Loucy (cell line): ENCODE data around the gene INSRR.

Experiments
- CTCF ChIP-seq: fragments of 200-600 bp; sonication (generic); conservative IDR thresholded peaks from 2 replicates; pipeline ENCODE4 v1.5.1; 2014; ENCODE audit warnings: mild to moderate bottlenecking, antibody characterized with exemption, low read length
- EZH2phosphoT487 ChIP-seq: fragments of 200-600 bp; IDR thresholded peaks from 2 replicates; pipeline ENCODE4 v1.6.1; 2018; ENCODE audit warnings: antibody characterized with exemption, mild to moderate bottlenecking, moderate library complexity, borderline replicate concordance

GRCh38 chr1:156881101-156881500 is 22.2 kb upstream of the INSRR start:
- TF ChIP-seq CTCF, result no peak
- TF ChIP-seq EZH2phosphoT487, result no peak
